WTC11 (cell line): Measurements from ENCODE around the gene SLC4A8. TPM values are rescaled to one million over a fixed set of nuclear protein-coding genes. Genes with fewer than 3 reads are reported as not detected.

Experiments
- AFF4 ChIP-seq: sonication (generic); formaldehyde crosslinking; IDR thresholded peaks from 2 replicates; pipeline ENCODE4 v1.8.1; 2023; ENCODE audit warnings: mild to moderate bottlenecking, missing genetic modification reagents, borderline replicate concordance
- CREB1 ChIP-seq: sonication (generic); formaldehyde crosslinking; IDR thresholded peaks from 2 replicates; pipeline ENCODE4 v1.8.0; 2023; ENCODE audit warnings: mild to moderate bottlenecking, missing genetic modification reagents
- CREM ChIP-seq: sonication (generic); formaldehyde crosslinking; IDR thresholded peaks from 2 replicates; pipeline ENCODE4 v1.8.1; 2022; ENCODE audit warnings: mild to moderate bottlenecking, missing genetic modification reagents, moderate library complexity
- EMX1 ChIP-seq: fragments of 250-450 bp; sonication (Bioruptor Pico); IDR thresholded peaks from 2 replicates; pipeline ENCODE4 v1.8.0; 2021; ENCODE audit warnings: mild to moderate bottlenecking
- ETV6 ChIP-seq: sonication (generic); formaldehyde crosslinking; IDR thresholded peaks from 2 replicates; pipeline ENCODE4 v1.8.1; 2022; ENCODE audit warnings: mild to moderate bottlenecking, missing genetic modification reagents
- GRHL2 ChIP-seq: fragments of 250-450 bp; sonication (Bioruptor Pico); IDR thresholded peaks from 2 replicates; pipeline ENCODE4 v1.8.0; 2022; ENCODE audit warnings: mild to moderate bottlenecking, moderate library complexity; ENCODE audit not compliant: insufficient replicate concordance, severe bottlenecking
- GTF2I ChIP-seq: fragments of 250-450 bp; sonication (Bioruptor Pico); conservative IDR thresholded peaks from 2 replicates; pipeline ENCODE4 v1.4.0; 2021; ENCODE audit warnings: mild to moderate bottlenecking
- HMGA2 ChIP-seq: fragments of 250-450 bp; sonication (Bioruptor Pico); IDR thresholded peaks from 2 replicates; pipeline ENCODE4 v1.4.0; 2021; ENCODE audit warnings: mild to moderate bottlenecking, moderate library complexity
- JAZF1 ChIP-seq: fragments of 250-450 bp; sonication (Bioruptor Pico); IDR thresholded peaks from 2 replicates; pipeline ENCODE4 v1.9.0; 2021; ENCODE audit warnings: moderate library complexity, mild to moderate bottlenecking, inconsistent platforms
- JUN ChIP-seq: sonication (generic); formaldehyde crosslinking; IDR thresholded peaks from 2 replicates; pipeline ENCODE4 v1.8.0; 2023; ENCODE audit warnings: mild to moderate bottlenecking, missing genetic modification reagents
- KAT7 ChIP-seq: sonication (generic); formaldehyde crosslinking; IDR thresholded peaks from 2 replicates; pipeline ENCODE4 v1.8.1; 2023; ENCODE audit warnings: missing genetic modification reagents, mild to moderate bottlenecking, borderline replicate concordance
- MAX ChIP-seq: sonication (generic); formaldehyde crosslinking; IDR thresholded peaks from 2 replicates; pipeline ENCODE4 v1.8.0; 2022; ENCODE audit warnings: mild to moderate bottlenecking, missing genetic modification reagents
- MYBL2 ChIP-seq: sonication (generic); formaldehyde crosslinking; IDR thresholded peaks from 2 replicates; pipeline ENCODE4 v1.8.1; 2023; ENCODE audit warnings: mild to moderate bottlenecking, moderate library complexity, missing genetic modification reagents
- NR3C1 ChIP-seq: sonication (generic); formaldehyde crosslinking; conservative IDR thresholded peaks from 2 replicates; pipeline ENCODE4 v1.8.1; 2023; ENCODE audit warnings: low read depth, mild to moderate bottlenecking, missing genetic modification reagents
- SMAD3 ChIP-seq: sonication (generic); formaldehyde crosslinking; IDR thresholded peaks from 2 replicates; pipeline ENCODE4 v1.8.0; 2022; ENCODE audit warnings: missing genetic modification reagents, mild to moderate bottlenecking, borderline replicate concordance
- SMAD4 ChIP-seq: sonication (generic); formaldehyde crosslinking; IDR thresholded peaks from 2 replicates; pipeline ENCODE4 v1.8.0; 2022; ENCODE audit warnings: mild to moderate bottlenecking, missing genetic modification reagents
- ZBTB43 ChIP-seq: sonication (generic); formaldehyde crosslinking; IDR thresholded peaks from 2 replicates; pipeline ENCODE4 v1.8.1; 2023; ENCODE audit warnings: mild to moderate bottlenecking, missing genetic modification reagents
- ZMAT4 ChIP-seq: fragments of 250-450 bp; sonication (Bioruptor Pico); IDR thresholded peaks from 2 replicates; pipeline ENCODE4 v1.9.0; 2021; ENCODE audit warnings: mild to moderate bottlenecking
- ZNF281 ChIP-seq: sonication (generic); formaldehyde crosslinking; IDR thresholded peaks from 2 replicates; pipeline ENCODE4 v1.8.0; 2023; ENCODE audit warnings: mild to moderate bottlenecking, missing genetic modification reagents
- ZNF396 ChIP-seq: fragments of 250-450 bp; sonication (Bioruptor Pico); IDR thresholded peaks from 2 replicates; pipeline ENCODE4 v1.8.0; 2021; ENCODE audit warnings: mild to moderate bottlenecking, moderate library complexity, borderline replicate concordance
- ZNF416 ChIP-seq: fragments of 250-450 bp; sonication (Bioruptor Pico); IDR thresholded peaks from 2 replicates; pipeline ENCODE4 v1.9.0; 2021; ENCODE audit warnings: mild to moderate bottlenecking, inconsistent platforms
- ZNF423 ChIP-seq: fragments of 250-450 bp; sonication (Bioruptor Pico); IDR thresholded peaks from 2 replicates; pipeline ENCODE4 v2.1.2; 2022; ENCODE audit warnings: mild to moderate bottlenecking, moderate library complexity
- total RNA-seq: library from RNA; stranded (reverse); gene quantifications from 3 replicates; pipeline ENCODE4 v1.2.3, GENCODE V29; 2021
- TF ChIP-seq, protein P1 (sequence below): sonication (generic); formaldehyde crosslinking; IDR thresholded peaks from 2 replicates; pipeline ENCODE4 v1.8.1; 2022; ENCODE audit warnings: mild to moderate bottlenecking, moderate library complexity, missing genetic modification reagents
- TF ChIP-seq, protein P2 (sequence below): fragments of 250-450 bp; sonication (Bioruptor Pico); IDR thresholded peaks from 2 replicates; pipeline ENCODE4 v1.9.0; 2021; ENCODE audit warnings: mild to moderate bottlenecking, borderline replicate concordance

SLC4A8 gene
- total RNA-seq, 1 experiment from 2014 or later: 16.9 TPM

DNA sequence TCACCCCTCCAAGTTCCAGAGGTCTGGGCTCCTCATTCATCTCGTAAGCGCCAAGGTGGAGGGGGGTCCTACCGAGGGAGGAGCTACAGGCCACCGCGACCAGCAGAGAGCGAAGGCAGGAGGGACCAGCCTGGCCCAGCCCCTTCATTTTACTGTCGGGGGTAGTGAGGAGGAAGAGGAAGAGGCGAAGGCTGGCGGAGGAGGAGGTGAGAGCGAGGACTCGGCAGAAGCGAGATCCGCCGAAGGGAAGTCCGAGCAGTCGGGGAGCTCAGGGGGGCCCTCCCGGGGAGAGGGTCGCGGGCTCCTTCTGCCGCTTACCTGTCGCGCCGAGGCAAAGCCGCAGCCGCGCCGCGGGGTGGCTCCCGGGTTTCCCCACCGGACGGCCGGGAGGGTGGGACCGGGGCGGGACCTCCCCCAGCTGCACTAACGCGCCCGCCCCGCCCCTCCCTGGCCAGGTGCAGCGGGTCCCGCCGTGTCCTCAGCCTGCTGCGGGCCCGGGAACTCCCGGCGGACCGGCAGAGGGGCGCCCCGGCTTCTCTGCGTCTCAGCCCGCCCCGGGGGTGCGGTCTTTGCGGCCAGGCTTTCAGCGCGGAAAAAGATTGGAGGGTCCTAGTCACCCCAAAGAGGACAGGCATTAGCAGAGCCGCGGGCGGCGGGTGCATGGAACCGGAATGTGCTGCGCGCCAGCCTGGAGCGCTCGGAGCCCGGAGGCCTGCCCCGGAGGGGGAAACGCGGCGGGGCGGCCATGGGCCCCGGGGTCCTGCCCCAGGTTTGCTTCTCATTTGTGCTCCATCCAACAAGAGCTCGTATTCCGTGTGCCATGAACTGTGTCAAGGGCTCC lies 33.1 kb upstream of the SLC4A8 start, which contains the start of gene GALNT6 (continued):
- TF ChIP-seq MAX (CRISPR knock-in tag): 0 out of 2 replicates have a peak, but pooled peaks have one; percentile 6
- TF ChIP-seq, protein P1, sequence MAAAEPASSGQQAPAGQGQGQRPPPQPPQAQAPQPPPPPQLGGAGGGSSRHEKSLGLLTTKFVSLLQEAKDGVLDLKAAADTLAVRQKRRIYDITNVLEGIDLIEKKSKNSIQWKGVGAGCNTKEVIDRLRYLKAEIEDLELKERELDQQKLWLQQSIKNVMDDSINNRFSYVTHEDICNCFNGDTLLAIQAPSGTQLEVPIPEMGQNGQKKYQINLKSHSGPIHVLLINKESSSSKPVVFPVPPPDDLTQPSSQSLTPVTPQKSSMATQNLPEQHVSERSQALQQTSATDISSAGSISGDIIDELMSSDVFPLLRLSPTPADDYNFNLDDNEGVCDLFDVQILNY (CRISPR knock-in tag): peak; percentile 70; the same call in 1 of the 2 replicates
- no peak for TF ChIP-seq EMX1 (CRISPR knock-in tag)
- no peak for TF ChIP-seq AFF4 (CRISPR knock-in tag)
- TF ChIP-seq GTF2I (CRISPR knock-in tag): no peak
- no peak for TF ChIP-seq SMAD4 (CRISPR knock-in tag)
- no peak for TF ChIP-seq GRHL2 (CRISPR knock-in tag)
- TF ChIP-seq JUN: no peak
- no peak for TF ChIP-seq ZMAT4 (CRISPR knock-in tag)
- no peak for TF ChIP-seq HMGA2 (CRISPR knock-in tag)
- peak; percentile 37; the same call in 1 of the 2 replicates for TF ChIP-seq ZNF423 (CRISPR knock-in tag)
- TF ChIP-seq KAT7 (CRISPR knock-in tag): no peak
- no peak for TF ChIP-seq MYBL2 (CRISPR knock-in tag)
- TF ChIP-seq, protein P2, sequence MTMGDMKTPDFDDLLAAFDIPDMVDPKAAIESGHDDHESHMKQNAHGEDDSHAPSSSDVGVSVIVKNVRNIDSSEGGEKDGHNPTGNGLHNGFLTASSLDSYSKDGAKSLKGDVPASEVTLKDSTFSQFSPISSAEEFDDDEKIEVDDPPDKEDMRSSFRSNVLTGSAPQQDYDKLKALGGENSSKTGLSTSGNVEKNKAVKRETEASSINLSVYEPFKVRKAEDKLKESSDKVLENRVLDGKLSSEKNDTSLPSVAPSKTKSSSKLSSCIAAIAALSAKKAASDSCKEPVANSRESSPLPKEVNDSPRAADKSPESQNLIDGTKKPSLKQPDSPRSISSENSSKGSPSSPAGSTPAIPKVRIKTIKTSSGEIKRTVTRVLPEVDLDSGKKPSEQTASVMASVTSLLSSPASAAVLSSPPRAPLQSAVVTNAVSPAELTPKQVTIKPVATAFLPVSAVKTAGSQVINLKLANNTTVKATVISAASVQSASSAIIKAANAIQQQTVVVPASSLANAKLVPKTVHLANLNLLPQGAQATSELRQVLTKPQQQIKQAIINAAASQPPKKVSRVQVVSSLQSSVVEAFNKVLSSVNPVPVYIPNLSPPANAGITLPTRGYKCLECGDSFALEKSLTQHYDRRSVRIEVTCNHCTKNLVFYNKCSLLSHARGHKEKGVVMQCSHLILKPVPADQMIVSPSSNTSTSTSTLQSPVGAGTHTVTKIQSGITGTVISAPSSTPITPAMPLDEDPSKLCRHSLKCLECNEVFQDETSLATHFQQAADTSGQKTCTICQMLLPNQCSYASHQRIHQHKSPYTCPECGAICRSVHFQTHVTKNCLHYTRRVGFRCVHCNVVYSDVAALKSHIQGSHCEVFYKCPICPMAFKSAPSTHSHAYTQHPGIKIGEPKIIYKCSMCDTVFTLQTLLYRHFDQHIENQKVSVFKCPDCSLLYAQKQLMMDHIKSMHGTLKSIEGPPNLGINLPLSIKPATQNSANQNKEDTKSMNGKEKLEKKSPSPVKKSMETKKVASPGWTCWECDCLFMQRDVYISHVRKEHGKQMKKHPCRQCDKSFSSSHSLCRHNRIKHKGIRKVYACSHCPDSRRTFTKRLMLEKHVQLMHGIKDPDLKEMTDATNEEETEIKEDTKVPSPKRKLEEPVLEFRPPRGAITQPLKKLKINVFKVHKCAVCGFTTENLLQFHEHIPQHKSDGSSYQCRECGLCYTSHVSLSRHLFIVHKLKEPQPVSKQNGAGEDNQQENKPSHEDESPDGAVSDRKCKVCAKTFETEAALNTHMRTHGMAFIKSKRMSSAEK (CRISPR knock-in tag): no peak
- no peak for TF ChIP-seq ZNF416
- TF ChIP-seq ETV6 (CRISPR knock-in tag): peak; percentile 54; the same call in 1 of the 2 replicates
- TF ChIP-seq ZNF281 (CRISPR knock-in tag): peak; percentile 17; the same call in 1 of the 2 replicates
- no peak for TF ChIP-seq NR3C1 (CRISPR knock-in tag)
- no peak for TF ChIP-seq CREB1 (CRISPR knock-in tag)
- TF ChIP-seq CREM: no peak
- no peak for TF ChIP-seq ZNF396
- no peak for TF ChIP-seq SMAD3 (CRISPR knock-in tag)
- no peak for TF ChIP-seq ZBTB43 (CRISPR knock-in tag)
- TF ChIP-seq JAZF1 (CRISPR knock-in tag): no peak
